ENCODE measurements around the gene TUBB2A. TPM values are rescaled to one million over a fixed set of nuclear protein-coding genes. Genes with fewer than 3 reads are reported as not detected.

Gene TUBB2A
- total and polyA plus RNA-seq, 2 of the 4 experiments (the other 2 are of a cell fraction): 164 to 264 TPM

DNA sequence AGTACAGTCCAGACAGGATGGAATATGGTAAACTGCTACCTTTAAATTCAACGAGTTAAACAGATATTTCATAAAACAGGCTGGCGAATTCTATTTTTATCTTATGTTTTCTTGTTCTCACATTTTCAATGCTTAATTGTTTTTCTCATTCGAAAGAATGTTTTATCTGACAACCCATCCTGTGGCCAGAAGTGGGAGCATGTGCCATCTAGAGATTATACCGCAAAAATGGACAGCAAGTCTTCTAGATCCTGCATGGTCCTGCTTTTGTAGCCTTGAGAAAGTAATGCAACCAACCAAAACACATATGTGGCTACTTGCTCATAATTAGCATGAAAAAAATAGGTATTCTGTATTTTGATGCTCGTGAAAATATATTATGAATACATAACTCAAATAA lies 39.4 kb upstream of the TUBB2A start:
- CTCF ChIA-PET: no interaction called here
- H3K27ac ChIP-seq (ENCODE audit: insufficient read depth, low read length): no peak overlapping the region
- peaks cover 4% of the 10 kb centered on the region; the same call in 1 of the 2 replicates for H3K27me3 ChIP-seq (ENCODE audit: control insufficient read depth, insufficient read depth, low read length)
- TF ChIP-seq POLR2A (IDR thresholded peaks at IDR 0.05; ENCODE audit: low read depth, low read length): no peak
- TF ChIP-seq MXI1 (IDR thresholded peaks at IDR 0.05; ENCODE audit: borderline replicate concordance, low read depth, low read length): no peak
- no peak for TF ChIP-seq FOS (IDR thresholded peaks at IDR 0.05; ENCODE audit: low read depth, low read length)
- TF ChIP-seq MAFK (IDR thresholded peaks at IDR 0.05; ENCODE audit: low read depth, low read length): no peak
- TF ChIP-seq, protein P1, sequence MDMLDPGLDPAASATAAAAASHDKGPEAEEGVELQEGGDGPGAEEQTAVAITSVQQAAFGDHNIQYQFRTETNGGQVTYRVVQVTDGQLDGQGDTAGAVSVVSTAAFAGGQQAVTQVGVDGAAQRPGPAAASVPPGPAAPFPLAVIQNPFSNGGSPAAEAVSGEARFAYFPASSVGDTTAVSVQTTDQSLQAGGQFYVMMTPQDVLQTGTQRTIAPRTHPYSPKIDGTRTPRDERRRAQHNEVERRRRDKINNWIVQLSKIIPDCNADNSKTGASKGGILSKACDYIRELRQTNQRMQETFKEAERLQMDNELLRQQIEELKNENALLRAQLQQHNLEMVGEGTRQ (IDR thresholded peaks at IDR 0.05; ENCODE audit: low read depth, low read length): no peak
- no peak for TF ChIP-seq RAD21 (IDR thresholded peaks at IDR 0.05; ENCODE audit: low read length)
- no peak for TF ChIP-seq CEBPB (IDR thresholded peaks at IDR 0.05; ENCODE audit: low read depth, low read length)
- no peak for TF ChIP-seq BHLHE40 (IDR thresholded peaks at IDR 0.05; ENCODE audit: low read depth, low read length)
- TF ChIP-seq RCOR1 (IDR thresholded peaks at IDR 0.05; ENCODE audit: insufficient replicate concordance, low read length): no peak
- TF ChIP-seq, protein P2, sequence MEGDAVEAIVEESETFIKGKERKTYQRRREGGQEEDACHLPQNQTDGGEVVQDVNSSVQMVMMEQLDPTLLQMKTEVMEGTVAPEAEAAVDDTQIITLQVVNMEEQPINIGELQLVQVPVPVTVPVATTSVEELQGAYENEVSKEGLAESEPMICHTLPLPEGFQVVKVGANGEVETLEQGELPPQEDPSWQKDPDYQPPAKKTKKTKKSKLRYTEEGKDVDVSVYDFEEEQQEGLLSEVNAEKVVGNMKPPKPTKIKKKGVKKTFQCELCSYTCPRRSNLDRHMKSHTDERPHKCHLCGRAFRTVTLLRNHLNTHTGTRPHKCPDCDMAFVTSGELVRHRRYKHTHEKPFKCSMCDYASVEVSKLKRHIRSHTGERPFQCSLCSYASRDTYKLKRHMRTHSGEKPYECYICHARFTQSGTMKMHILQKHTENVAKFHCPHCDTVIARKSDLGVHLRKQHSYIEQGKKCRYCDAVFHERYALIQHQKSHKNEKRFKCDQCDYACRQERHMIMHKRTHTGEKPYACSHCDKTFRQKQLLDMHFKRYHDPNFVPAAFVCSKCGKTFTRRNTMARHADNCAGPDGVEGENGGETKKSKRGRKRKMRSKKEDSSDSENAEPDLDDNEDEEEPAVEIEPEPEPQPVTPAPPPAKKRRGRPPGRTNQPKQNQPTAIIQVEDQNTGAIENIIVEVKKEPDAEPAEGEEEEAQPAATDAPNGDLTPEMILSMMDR (conservative IDR thresholded peaks at IDR 0.05; ENCODE audit: low read depth, low read length): no peak
- no peak for TF ChIP-seq SMC3 (IDR thresholded peaks at IDR 0.05; ENCODE audit: low read depth, low read length)
- no peak for TF ChIP-seq CHD1 (IDR thresholded peaks at IDR 0.05; ENCODE audit: low read depth, low read length)
- TF ChIP-seq MAZ (IDR thresholded peaks at IDR 0.05; ENCODE audit: borderline replicate concordance, low read depth, low read length): no peak
- TF ChIP-seq, protein P3, sequence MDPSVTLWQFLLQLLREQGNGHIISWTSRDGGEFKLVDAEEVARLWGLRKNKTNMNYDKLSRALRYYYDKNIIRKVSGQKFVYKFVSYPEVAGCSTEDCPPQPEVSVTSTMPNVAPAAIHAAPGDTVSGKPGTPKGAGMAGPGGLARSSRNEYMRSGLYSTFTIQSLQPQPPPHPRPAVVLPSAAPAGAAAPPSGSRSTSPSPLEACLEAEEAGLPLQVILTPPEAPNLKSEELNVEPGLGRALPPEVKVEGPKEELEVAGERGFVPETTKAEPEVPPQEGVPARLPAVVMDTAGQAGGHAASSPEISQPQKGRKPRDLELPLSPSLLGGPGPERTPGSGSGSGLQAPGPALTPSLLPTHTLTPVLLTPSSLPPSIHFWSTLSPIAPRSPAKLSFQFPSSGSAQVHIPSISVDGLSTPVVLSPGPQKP (IDR thresholded peaks at IDR 0.05; ENCODE audit: borderline replicate concordance, low read depth, low read length): no peak
- TF ChIP-seq RFX5 (IDR thresholded peaks at IDR 0.05; ENCODE audit: low read depth, low read length): no peak
- no peak for TF ChIP-seq NFE2L2 (IDR thresholded peaks at IDR 0.05; ENCODE audit: low read depth, low read length)
- no TSS peak for BruUV-seq (replicated peaks)
- H3K36me3 ChIP-seq (ENCODE audit: control insufficient read depth, insufficient read depth, low read length): no peaks in the 10 kb centered on the region
- no peak overlapping the region for H4K91ac ChIP-seq (ENCODE audit: insufficient read depth, low read depth, low read length)
- H3K23ac ChIP-seq (ENCODE audit: low read depth, low read length): no peak overlapping the region
- H2AK9ac ChIP-seq (replicated peaks; ENCODE audit: low read depth, low read length, poor library complexity): no peak overlapping the region
- dilution Hi-C loops (cut with HindIII; ENCODE audit: low sequenced_read_pairs, unreplicated experiment) (no loop called here), intact Hi-C loops (cut with micrococcal nuclease) (no loop called here), in situ Hi-C loops (cut with MboI; ENCODE audit: low sequenced_read_pairs) (no loop called here)
- no peaks in the 10 kb centered on the region; the same call in 1 of the 2 replicates for H3K9me1 ChIP-seq (ENCODE audit: insufficient read depth, low read length)
- no peak overlapping the region for H3K4ac ChIP-seq (ENCODE audit: low read depth, low read length)
- no peak overlapping the region for H2AFZ ChIP-seq (replicated peaks; ENCODE audit: low read length, poor library complexity)
- H2BK20ac ChIP-seq (ENCODE audit: low read depth, low read length): no peak overlapping the region
- no CpG with 5 or more reads among the region's 5 CpGs for WGBS, 2 experiments (ENCODE audit: extremely low coverage in 2 of 2, insufficient read length in 1 of 2)
- no peak overlapping the region for H3K9ac ChIP-seq (ENCODE audit: low read depth, low read length)
- ATAC-seq (ENCODE audit: low read depth): no peak
- H3K4me3 ChIP-seq (ENCODE audit: insufficient read depth, low read depth, low read length): no peak overlapping the region
- H3K14ac ChIP-seq (replicated peaks; ENCODE audit: low read depth, low read length): no peak overlapping the region
- H2BK120ac ChIP-seq (ENCODE audit: low read depth, low read length): no peak overlapping the region
- DNase-seq: no peak
- no peaks in the 10 kb centered on the region for H3K79me1 ChIP-seq (ENCODE audit: low read depth in 1 of 2, low read length in 2 of 2)
- no peak overlapping the region for H2BK15ac ChIP-seq (ENCODE audit: low read depth, low read length)
- no peak overlapping the region for H3K56ac ChIP-seq (ENCODE audit: extremely low read depth, insufficient read depth, low read length)
- H3K4me1 ChIP-seq (ENCODE audit: control insufficient read depth, insufficient read depth, low read length): peaks cover 5% of the 10 kb centered on the region
- no peak overlapping the region for H2AK5ac ChIP-seq (ENCODE audit: low read depth, low read length)
- no peak overlapping the region for H4K8ac ChIP-seq (ENCODE audit: low read depth in 2 of 2, low read length in 2 of 2)
- POLR2A ChIA-PET (ENCODE audit: unreplicated experiment): interaction anchor here (0.6 kb wide), 1 partner anchor 47 kb away, joined by 3 read pairs; no protein-coding TSS in a partner anchor
- no peak overlapping the region for H4K5ac ChIP-seq (ENCODE audit: low read depth, low read length)
- no peak overlapping the region for H3K18ac ChIP-seq (ENCODE audit: low read depth, low read length)
- no peak overlapping the region for H2BK5ac ChIP-seq (ENCODE audit: low read depth, low read length, poor library complexity, severe bottlenecking)
- H3K4me2 ChIP-seq (ENCODE audit: low read depth, low read length): no peak overlapping the region
- H3K9me3 ChIP-seq (ENCODE audit: control insufficient read depth, insufficient read depth, low read length): no peaks in the 10 kb centered on the region
- no peaks in the 10 kb centered on the region for H4K20me1 ChIP-seq (ENCODE audit: insufficient read depth, low read length)

Measured in IMR-90 (cell line).